HK-2 (cell line): ENCODE data around the gene MBOAT1.
A peak's percentile ranks its signal among the peaks of the same experiment; 100 is the strongest.

Experiments
- DNase-seq: peaks from one replicate; pipeline ENCODE4 v3.0.0-alpha.2; 2018; ENCODE audit not compliant: unreplicated experiment

MBOAT1 gene

DNA sequence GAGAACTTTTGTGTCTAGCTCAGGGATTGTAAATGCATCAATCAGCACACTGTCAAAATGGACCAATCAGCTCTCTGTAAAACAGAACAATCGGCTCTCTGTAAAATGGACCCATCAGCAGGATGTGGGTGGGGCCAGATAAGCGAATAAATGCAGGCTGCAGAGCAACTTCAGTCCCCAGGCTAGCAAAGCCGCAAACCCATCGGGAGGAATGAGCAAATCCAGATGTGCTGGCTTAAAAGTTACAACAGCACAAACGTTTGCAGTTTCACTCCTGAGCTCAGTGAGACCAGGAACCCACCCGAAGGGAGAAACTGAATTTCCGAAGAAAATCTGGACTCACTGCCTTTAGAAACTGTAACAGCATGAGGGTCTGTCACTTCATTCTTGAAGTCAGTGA, 21.9 kb upstream of the MBOAT1 start:
- no peak for DNase-seq

DNA sequence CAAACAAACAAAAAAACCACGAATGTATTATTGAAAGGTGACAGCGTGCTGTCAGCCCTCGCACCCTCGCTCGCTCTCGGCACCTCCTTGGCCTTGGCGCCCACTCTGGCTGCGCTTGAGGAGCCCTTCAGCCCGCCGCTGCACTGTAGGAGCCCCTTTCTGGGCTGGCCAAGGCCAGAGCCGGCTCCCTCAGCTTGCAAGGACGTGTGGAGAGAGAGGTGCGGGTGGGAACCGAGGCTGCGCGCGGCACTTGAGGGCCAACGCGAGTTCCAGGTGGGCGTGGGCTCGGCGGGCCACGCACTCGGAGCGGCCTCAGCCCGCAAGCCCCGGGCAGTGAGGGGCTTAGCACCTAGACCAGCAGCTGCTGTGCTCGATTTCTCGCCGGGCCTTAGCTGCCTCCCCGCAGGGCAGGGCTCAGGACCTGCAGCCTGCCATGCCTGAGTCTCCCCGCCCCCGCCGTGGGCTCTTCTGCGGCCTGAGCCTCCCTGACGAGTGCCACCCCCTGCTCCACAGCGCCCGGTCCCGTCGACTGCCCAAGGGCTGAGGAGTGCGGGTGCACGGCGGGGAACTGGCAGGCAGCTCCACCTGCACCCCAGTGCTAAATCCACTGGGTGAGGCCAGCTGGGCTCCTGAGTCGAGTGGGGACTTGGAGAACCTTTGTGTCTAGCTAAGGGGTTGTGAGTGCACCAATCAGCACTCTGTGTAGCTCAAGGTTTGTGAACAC, 20.9 kb upstream of the MBOAT1 start:
- no peak for DNase-seq

DNA sequence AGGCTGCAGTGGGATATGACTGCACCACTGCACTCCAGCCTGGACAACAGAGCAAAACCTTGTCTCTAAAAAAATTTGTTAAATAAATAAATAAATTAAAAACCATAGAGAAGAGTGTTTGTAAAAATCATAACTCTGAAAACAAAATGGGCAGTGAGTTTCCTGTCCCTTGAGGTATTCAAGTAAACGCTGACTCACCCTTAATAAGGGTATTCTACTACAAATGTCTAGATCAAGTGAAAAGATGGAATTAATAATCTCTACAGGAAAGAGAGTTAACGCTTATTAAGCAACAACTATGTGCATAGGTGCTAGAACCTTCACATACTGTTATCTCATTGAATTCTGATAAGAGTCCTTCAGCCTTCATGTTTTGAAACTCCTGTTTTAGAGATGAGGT, 19.9 kb upstream of the MBOAT1 start:
- no peak for DNase-seq

DNA sequence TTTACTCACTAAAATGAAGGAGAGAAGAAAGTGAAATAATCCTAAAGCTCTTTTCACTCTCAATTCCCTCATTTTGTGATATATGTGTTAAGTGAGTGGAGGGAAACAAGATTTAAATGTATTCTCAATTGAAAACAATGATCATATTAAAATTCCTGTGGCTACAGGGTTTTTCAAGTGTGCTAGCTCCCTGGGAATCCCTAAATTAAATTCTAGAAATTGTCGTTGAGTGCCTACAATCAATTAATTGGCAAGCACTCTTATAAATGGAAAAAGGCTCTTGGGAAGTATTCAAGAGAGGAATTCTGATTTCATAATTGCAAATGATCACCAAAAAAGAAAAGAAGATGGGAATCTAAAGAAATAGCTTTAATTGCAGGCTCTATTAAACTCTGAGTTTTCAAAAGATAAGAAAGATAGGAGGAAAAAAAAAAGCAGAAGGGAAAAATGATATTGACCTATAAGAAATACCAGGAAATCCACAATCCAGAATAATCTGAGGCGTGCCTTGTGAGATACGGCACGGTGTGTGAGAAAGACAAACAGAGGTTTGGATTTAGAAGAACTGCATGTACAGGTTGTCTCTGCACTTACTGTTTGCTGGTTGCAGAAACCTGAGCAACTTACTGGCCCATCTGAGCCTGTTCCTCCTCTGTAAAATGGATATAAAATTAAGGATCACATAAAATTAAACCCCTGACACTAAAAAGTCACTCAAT, 18.3 kb upstream of the MBOAT1 start:
- no peak for DNase-seq

DNA sequence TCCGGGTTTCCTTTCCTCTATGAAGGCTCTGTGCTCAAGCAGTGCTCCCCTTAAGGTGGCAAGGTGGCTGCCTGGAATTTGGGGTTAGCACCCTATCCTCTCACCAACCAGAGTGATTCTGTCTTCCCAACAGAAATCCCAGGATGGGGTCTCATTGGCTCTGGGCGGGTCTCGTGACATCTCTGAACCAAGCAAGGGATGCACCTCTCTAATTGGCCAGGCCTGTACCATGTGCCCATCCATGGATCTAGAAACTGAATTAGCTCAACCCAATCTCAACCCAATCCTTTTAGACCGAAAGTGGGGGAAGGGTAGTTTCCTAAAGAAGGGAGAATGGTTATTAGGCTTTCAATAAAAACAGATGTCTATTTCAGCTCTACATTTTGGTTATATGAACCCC, 17.6 kb upstream of the MBOAT1 start:
- no peak for DNase-seq

DNA sequence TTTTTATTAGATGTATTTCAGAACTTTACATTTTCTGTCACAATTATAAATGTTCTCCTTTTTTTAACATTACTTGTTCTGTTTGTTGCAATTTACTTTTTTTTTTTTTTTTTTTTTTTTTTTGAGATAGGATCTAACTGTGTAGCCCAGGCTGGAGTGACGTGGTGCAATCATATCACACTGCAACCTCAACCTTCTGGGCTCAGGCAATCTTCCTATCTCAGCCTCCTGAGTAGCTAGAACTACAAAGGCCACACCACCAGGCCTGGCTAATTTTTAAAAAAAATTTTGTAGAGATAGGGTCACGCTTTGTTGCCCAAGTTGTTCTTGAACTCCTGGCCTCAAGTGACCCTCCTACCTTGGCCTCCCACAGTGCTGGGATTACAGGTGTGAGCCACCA, 15.1 kb upstream of the MBOAT1 start:
- DNase-seq: no peak

DNA sequence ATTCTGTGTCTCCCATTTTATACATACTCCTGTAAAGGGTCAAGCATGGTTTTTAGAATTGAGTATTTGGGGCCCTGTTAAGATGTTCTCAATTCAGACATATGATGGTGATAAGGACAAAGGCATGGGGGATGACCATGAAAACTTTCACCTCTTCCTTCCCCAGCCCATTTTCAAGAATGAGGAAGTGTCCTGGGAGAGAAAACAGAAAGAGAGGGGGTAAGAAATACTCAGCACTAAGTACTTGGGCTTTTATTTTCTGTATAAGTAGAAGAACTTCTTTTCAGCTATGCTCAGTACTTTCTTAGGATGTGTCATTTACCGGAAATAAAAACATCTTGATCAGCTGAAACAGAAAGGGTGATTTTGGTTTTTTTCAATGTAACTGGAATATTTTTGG, 10.9 kb upstream of the MBOAT1 start:
- DNase-seq: no peak

DNA sequence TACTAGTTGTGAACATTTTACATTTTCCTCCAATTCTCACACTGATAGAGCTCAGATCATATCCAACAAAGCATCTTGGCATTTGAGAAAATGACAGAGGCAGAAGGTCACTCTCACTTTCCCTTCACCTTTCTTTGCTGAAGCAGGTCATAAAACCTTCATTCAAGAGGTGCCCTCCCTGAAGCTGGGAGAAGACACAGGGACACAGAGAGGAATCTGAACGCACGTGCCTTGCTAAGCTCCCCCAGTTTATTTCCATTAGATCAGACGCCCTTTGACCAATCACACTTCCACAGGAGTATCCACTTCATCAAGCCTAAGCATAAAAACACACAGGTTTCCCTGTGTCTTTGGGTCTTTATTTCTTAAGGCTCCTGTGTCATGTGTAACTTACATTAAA, 9.2 kb upstream of the MBOAT1 start:
- no peak for DNase-seq

DNA sequence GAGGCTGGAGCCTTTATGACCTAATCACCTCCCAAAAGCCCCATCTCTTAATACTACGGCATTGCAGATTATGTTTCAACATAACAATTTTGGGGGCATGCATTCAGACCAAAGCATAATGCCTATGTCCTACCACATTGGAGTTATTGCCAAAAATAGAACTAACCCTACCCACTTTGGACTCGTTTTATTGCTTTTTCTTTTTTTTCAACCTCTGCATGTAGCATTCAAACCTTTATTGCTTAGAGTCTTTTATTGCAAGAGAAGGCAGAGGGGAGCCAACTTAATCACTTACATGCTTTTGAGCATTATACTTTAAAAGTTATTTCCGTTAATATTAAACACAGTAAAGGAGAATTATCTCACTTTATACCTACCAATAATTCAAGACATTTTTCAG, 8.1 kb upstream of the MBOAT1 start:
- no peak for DNase-seq

DNA sequence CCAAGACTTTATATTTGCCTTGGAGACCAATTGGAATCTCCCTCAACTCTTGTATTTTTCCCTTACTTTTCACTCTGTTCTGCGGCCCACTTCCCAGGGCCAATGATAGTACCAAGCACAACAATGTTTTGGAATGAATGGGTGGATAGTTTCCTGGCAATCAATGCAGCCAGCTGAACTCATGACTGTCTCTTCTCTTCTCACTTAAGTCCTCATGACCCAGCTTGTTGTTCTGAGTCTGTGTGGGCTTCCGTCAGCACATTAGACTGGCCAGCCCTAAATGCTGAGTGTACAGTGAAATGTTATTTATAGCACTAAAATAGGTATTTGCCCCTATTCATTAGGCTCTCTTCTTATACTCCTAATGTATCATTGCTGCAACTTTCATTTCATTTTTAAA, 5.6 kb upstream of the MBOAT1 start:
- DNase-seq: no peak

DNA sequence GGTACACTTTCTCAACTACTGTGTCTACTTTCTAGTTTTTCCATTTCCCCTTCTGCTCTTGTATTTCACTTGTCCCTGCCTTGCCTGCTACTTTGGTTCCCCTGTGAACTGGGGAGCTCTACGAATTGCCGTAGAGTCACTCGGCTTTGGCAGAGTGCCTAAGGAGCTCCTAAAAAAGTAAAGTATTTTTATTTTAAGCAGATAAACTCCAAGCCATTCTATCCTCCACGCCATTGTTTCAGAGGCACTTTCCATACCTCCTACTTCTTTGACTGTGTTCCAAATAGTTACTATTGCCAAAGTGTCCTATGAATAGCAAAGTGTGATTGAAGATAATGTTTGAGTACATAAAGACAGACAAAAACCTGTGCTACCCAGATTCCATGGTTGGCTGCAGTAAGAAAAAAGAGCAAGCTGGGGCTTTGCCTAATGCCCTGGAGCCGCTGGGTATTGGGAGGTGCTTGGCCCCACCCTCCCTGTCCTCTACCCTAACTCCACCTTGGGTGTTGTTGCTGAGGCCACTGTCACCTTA, 5.1 kb upstream of the MBOAT1 start:
- no peak for DNase-seq

DNA sequence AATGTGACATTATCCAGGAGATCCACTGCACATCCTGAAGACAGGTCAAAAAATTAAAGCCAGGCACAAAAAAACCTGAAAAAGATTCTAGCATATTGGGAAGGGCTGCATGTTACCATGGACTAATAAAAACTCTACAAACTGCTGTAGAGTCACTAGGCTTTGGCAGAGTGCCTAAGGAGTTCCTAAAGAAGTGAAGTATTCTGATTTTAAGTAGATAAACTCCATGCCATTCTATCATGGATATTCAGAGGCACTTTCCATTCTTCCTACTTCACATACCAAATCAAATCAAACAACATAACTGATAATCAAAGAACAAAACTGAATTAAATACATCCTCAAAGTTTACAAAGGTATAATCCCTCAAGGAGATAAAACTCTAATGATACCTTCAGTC, 3.0 kb upstream of the MBOAT1 start:
- no peak for DNase-seq

DNA sequence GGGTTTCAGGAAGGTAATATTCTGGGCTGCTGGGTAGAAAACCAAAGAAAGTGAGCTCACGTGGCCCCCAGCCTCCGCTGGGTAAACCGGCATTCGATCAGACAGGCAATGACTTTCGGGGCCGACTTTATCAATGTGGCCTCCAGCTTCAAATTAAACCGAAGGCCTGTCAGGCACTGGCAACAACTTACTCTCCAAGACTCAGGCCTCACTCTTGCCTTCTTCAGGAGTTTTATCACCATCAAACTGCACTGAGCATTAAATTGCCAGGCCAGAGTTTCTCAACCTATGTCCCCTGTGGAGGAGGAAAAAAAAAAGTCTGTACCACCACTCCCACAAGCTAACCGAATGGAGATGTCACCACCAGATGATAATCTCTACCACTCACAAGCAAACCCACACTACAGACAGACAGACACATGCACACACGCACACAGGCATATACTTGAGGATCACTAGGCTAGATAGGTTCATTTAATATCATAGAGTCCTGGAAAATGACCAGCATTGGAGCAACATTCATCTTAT, 1.1 kb upstream of the MBOAT1 start:
- DNase-seq: peak; percentile 4

DNA sequence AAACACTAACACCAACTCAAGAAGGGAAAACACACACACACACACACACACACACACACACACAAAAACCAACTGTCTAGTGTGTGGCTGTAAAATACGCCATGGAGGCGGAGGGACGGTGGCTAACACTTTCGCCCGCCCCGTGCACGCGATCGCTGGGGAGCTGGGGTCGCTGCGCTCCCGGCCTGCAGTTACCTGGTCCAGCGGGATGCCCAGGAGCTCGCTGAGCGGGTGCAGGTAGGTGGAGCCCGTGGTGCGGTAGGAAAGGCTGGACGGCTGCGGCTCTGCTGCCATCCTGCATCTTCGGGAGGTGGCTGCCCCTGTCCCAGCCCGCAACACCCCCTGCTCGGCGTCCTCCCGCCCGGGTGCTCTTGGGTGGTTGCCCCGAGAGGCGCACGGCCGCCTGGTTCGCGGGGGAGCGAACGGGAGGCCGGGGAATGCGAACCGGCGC, 303 bp downstream of the MBOAT1 start:
- no peak for DNase-seq

DNA sequence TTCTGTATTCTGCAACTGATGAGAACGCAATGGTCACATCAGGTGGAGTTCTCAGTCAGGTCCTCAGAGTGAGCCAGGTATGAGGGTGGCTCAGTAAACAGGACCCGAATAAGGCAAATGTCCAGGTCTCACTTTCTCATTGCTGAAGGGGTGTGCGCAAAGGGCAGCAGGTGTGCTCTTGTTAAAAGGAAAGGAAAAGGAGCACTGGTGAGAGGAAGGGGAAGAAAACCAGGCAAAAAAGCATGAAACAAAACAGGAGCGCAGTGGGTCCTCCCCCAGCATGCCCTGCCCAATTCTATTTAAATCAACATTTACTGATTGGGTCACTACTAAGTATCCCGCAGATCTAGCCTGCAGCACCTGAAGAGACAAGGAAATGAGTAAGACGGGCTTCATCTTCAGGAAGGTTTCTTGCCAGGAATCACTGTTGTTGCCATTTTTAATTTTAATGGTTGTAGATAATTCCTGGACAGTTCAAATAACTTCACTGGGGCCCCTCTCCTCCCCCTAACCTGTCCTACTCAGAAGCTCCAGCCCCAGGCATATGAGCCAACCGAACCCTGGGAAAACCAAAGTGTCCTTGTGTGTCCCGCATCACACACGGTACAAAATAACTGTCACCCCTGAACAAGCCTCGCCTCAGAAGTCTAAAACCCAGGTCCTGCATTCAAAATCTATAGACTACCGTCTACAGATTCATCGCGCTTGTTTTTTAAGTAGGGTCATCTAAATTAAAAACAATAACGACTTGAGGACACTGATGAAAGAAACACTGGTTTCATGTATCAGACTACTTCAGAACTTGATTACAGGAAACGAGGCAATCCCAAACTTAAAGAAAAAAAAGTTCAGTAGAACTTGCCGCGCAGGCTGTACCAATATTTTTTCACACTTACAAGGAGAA, 980 bp downstream of the MBOAT1 start:
- DNase-seq: no peak

DNA sequence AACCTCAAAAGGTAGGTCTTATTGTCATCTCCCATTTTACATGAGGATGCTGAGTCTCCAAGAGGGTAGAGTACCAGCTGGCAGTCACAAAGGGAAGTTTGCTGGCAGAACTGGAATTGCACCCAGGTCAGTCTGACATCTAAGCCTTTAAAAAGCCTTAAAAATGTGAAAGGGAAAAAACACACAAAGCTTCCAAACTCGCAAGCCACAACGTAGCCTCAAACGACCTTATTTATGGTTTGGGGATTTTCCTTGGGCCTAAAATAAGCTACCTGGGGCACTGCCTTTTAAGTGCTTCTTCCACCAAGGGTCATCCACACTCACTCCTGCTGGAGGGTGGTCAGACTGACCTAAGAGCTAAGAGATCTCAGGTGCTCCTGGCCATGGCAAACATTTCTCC, 2.1 kb downstream of the MBOAT1 start:
- DNase-seq: no peak

DNA sequence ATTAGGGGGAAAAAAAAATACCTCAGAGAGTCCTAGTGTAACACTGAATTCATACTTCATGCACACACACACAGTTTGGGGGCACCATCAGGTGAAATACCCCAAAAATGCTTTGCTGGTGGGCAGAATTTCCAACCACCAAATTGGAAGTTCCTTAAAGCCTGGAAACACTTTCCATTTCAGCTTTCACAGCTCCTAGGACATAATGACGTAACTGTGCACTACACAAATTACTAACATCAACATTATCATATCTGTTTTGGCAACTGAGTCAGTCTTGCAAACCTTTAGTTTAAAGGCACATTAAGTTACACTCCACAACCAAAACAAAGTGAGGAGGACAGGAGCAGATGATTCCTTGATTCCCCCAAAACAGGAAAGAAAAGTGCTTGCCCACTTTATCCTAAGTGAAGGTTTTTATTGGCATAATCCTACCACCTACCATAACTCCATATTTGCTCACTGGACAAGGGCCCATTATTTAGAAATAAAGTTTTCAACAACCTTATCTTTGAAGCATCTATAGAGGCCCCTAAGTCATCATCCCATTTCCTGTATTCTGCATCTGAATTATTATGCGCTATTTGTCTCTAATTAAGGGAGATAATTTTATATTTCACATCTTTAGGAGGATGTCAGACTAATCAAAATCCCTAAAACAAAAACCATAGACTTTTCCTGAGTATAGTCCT, 3.4 kb downstream of the MBOAT1 start:
- no peak for DNase-seq

DNA sequence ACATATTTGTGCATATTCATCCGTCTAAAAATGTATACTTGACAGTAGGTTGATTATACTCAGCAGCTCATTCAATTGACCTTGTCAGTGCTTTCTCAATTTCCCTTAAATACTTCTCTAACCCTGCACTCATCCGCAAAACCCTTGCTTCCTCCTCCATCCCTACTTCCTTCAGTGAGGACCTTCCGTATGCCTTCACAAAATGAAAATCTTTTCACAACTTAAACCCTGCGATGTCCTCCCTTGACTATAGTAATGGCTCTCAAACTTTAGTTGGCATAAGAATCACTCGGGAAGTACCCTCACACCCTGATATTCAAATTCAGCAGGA, 5.2 kb downstream of the MBOAT1 start:
- DNase-seq: no peak

DNA sequence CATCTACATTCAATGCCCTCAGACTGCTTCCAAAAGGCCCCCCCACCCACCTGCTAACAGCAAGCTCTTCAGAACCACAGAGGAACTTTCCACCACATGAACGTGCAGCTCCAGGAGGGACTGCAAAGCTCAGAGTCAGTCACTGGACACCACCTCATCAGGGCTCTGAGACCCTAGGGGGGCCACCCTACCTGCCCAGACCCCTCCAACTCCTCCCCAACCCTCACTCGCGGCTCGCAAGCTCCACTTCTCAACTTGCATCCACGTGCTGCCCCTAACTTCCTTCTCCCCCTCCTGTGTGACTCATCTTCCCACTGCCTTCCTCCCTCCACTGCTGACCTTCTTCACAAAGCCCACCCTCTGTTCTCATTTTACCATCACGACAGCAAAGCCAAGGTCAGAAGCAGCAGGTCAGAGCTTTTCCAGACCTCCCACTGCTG, 6.5 kb downstream of the MBOAT1 start:
- DNase-seq: no peak

DNA sequence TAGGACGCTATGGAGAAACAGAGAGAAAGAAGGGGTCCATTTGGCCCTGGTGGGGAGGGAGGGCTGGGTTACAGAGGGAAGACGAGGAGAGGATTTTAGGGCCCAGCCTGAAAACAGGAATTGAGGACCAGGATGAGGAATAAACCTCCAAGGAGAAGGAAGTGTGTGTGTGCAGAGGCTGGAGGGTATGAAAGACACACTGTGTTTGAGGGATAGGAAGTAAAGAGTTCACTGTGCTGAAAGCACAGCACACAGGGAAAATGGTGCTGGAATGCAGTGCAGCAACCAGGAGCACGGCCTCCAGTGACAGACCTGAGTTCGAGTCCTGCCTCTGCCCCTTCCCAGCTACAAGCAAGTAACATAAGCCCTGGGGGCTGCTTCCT, 7.8 kb downstream of the MBOAT1 start:
- DNase-seq: no peak
